22Rv1 (cell line): ENCODE data around the gene OR51B6.

Experiments used
- H3K27ac ChIP-seq: fragments of 450-650 bp; 2 replicates; pipeline ENCODE4 v1.5.1; 2017
- ZFX ChIP-seq: fragments of 450-650 bp; IDR thresholded peaks from 2 replicates; pipeline ENCODE4 v1.6.1; 2017; ENCODE audit warnings: antibody characterized with exemption, borderline replicate concordance
- TF ChIP-seq, protein P1 (sequence below): fragments of 450-650 bp; IDR thresholded peaks from 2 replicates; pipeline ENCODE4 v1.5.1; 2017; ENCODE audit warnings: mild to moderate bottlenecking

The OR51B6 gene

DNA sequence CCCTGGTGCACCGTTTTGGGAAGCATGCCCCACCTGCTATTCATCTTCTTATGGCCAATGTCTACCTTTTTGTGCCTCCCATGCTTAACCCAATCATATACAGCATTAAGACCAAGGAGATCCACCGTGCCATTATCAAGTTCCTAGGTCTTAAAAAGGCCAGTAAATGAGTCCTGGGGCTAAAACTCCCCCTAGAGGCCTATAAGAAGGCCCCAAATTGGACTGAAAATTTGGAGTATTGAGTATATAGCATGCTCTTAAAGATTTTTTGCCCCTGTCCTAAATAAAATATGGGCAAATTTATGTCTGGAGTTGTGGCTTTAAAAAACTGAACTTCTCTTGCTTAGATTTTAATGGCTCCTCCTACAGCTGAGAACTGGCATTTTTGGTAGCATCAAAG is 38.9 kb downstream of the OR51B6 start:
- no peak overlapping the region for H3K27ac ChIP-seq
- TF ChIP-seq, protein P1, sequence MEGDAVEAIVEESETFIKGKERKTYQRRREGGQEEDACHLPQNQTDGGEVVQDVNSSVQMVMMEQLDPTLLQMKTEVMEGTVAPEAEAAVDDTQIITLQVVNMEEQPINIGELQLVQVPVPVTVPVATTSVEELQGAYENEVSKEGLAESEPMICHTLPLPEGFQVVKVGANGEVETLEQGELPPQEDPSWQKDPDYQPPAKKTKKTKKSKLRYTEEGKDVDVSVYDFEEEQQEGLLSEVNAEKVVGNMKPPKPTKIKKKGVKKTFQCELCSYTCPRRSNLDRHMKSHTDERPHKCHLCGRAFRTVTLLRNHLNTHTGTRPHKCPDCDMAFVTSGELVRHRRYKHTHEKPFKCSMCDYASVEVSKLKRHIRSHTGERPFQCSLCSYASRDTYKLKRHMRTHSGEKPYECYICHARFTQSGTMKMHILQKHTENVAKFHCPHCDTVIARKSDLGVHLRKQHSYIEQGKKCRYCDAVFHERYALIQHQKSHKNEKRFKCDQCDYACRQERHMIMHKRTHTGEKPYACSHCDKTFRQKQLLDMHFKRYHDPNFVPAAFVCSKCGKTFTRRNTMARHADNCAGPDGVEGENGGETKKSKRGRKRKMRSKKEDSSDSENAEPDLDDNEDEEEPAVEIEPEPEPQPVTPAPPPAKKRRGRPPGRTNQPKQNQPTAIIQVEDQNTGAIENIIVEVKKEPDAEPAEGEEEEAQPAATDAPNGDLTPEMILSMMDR: no peak
- no peak for TF ChIP-seq ZFX

DNA sequence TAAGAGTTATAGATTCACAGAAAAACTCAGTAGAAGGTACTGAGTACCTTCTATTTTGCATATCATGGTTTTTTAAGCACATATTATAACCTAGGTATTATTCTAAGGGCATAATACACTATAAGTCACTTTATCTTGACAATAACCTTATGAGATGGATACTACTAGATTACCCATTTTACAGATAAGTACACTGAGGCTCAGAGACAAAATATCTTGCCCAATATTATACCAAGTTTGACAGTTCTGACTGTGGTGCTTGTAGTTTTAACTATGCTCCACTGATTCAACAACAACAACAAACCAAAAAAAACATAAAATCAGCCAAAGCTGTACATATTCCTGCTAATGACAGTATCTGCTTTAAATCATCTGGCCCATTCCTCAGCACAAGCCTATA is 42.8 kb downstream of the OR51B6 start:
- TF ChIP-seq, protein P1: no peak
- TF ChIP-seq ZFX: no peak
- H3K27ac ChIP-seq: no peak overlapping the region

DNA sequence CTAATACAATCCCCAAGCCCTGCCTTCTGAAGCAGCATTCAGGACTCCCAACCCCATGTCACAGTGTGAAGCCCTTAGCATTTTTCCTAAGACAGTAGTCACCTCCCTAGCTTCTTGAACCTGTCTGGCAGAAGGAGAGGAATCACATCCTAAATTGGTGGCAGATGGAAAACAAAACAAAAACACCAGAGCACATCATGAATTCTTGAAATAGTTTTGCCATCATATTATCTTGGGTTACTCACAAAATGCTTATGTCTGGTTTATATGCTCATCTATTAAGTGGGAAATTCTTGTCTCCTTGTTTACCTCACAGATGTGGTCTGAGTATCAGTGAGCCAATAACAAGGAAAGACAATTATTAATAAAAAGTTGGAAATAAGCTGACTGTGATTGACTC is 47.6 kb downstream of the OR51B6 start:
- TF ChIP-seq, protein P1: no peak
- no peak for TF ChIP-seq ZFX

More for the DNA sequence above, 47.6 kb downstream of the OR51B6 start:
- no peak overlapping the region for H3K27ac ChIP-seq
